ENCODE results near the gene DNAL1. TPM values are rescaled to one million over a fixed set of nuclear protein-coding genes. Genes with fewer than 3 reads are reported as not detected.

DNAL1 gene
- polyA plus RNA-seq, 1 donor (not counting 4 experiments of a cell fraction or from before 2014, with no cell fraction given): 8.4 TPM

DNA sequence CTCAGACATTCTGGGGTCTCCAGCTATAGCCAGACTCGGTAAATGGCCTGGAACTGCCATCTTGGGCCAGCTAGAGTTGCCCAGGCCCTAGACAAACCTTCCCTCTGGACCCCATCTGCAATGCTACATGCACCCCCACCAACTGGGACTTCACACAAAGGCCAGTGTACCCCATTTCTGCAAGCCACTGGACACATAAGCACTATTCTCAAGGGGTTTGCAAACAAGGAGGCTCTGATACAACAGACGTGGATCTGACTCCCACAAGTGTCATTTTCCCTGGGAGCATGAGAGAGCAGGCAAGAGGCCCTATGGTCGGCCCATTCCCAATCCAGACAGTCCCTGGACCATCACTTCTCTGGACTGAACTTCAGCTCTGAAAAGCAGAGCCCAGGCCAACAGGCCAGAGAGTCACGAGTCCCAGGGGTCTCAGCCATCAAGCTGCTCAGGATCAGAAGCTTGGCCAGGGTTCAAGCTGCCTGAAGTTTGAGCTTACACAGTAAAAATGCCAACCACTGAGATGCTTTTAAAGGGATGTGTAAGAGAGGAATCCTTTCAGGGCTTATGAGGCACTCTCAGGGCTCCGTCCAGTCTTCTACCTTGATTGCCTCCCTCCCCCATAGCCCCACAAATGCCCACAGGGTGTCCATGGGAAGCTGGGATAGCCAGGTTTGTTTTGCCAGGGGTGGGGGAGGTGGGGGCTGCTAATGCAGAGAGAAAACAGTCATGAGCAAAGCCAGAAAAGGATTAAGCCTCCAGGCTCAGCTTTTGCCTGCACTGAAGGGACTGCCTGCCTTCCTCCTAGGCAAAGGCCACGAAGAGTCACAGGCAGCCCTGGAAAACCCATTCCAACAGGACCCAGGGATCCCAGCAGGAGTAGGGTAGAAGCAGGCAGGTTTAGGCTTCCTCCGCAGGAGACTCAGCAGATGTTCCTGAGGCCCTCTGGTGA is 101.1 kb downstream of the DNAL1 start:
- Histone ChIP-seq H3K79me2 (ENCODE audit: control insufficient read depth, insufficient read depth, low read length) (peaks cover 89% of the 10 kb centered on the region), H3K4me1 (ENCODE audit: control insufficient read depth, extremely low read depth, insufficient read depth, low read length) (peaks cover 95% of the 10 kb centered on the region), H3K4me2 (ENCODE audit: control insufficient read depth, extremely low read depth, insufficient read depth, low read depth, low read length) (peak overlapping the region; percentile 62), H3K9me1 (ENCODE audit: control insufficient read depth, extremely low read depth, insufficient read depth, low read length) (peaks cover 14% of the 10 kb centered on the region), H3K36me3 (ENCODE audit: control insufficient read depth in 2 of 2, extremely low read depth in 1 of 2, insufficient read depth in 2 of 2, low read length in 2 of 2) (peaks cover 3 to 7% of the 10 kb centered on the region in 2 experiments), H3K27ac (ENCODE audit: control insufficient read depth, insufficient read depth, low read length) (peak overlapping the region; percentile 89), H2AFZ (ENCODE audit: control insufficient read depth, low read length) (no peak overlapping the region), H3K9me3 (ENCODE audit: control insufficient read depth, low read depth, low read length) (no peaks in the 10 kb centered on the region), H4K20me1 (ENCODE audit: control insufficient read depth, extremely low read depth, insufficient read depth, low read length) (peaks cover 3% of the 10 kb centered on the region), H3K4me3 (ENCODE audit: control insufficient read depth in 2 of 3, extremely low read depth in 1 of 3, insufficient read depth in 2 of 3, low read depth in 1 of 3, low read length in 3 of 3) (peak overlapping the region in 1 of 3 experiments; percentile 4), H3K9ac (ENCODE audit: control insufficient read depth, extremely low read depth, insufficient read depth, low read length) (peak overlapping the region; percentile 56), H3K27me3 (ENCODE audit: control insufficient read depth, extremely low read depth, insufficient read depth, low read length) (no peaks in the 10 kb centered on the region)
- dilution Hi-C loops (cut with MboI; ENCODE audit: extremely low pct_ligation_motif_present, low sequenced_read_pairs): loop anchor here (5.0 kb wide), 1 partner anchor 36 kb away; no protein-coding TSS in a partner anchor
- DNase-seq (ENCODE audit: low read depth, low spot score) (no peak), FAIRE-seq (peak; percentile 34)
- TF ChIP-seq, protein P1, sequence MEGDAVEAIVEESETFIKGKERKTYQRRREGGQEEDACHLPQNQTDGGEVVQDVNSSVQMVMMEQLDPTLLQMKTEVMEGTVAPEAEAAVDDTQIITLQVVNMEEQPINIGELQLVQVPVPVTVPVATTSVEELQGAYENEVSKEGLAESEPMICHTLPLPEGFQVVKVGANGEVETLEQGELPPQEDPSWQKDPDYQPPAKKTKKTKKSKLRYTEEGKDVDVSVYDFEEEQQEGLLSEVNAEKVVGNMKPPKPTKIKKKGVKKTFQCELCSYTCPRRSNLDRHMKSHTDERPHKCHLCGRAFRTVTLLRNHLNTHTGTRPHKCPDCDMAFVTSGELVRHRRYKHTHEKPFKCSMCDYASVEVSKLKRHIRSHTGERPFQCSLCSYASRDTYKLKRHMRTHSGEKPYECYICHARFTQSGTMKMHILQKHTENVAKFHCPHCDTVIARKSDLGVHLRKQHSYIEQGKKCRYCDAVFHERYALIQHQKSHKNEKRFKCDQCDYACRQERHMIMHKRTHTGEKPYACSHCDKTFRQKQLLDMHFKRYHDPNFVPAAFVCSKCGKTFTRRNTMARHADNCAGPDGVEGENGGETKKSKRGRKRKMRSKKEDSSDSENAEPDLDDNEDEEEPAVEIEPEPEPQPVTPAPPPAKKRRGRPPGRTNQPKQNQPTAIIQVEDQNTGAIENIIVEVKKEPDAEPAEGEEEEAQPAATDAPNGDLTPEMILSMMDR (optimal IDR thresholded peaks at IDR 0.05 in 1 of 3, IDR thresholded peaks at IDR 0.05 in 1 of 3, conservative IDR thresholded peaks at IDR 0.05 in 1 of 3; ENCODE audit: extremely low read depth in 1 of 3, insufficient read depth in 2 of 3, low read length in 3 of 3): no peak
- no peak for TF ChIP-seq EZH2 (IDR thresholded peaks at IDR 0.05; ENCODE audit: low read length)

DNA sequence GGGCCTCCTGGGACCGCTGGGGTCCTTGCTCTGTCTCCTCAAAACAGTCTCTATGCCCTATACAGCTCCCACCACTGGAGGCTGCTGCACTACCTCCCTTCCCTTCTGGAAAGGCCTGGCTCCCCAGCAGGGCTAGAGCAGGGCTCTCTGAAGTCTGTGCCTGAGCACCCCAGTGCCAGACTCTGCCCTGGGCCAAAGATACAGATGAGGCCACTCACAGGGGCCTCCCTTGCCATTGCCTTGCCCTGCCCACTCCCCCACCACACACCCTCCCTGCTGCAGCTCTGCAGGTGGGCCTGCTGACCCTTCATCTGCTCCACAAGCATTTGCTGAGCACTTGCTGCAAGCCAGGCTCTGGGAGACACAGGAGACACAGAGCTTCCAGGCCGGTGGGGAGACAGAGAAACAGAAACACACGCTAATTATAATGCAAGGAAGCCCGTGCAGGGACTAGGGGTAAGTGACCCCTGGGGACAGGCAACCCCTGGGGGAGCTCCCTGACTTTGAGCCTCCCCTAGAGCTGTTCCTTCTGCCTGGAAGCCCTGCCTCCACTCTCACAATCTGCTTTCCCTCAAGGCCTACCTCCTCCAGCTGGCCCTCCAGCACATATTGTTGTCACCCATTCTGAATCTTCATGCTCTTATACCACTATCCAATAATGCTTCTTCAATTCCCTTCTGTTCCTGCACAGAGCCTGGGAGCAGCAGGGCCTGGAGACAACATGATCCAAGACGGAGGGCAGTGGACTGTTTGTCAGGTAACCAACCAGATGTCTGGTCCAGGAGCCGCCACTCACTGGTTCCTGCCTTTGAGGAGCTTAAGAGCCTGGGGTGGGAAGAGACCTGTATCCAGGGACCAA is 102.0 kb downstream of the DNAL1 start:
- Histone ChIP-seq H3K4me2 (ENCODE audit: control insufficient read depth, extremely low read depth, insufficient read depth, low read depth, low read length) (peak overlapping the region; percentile 31), H2AFZ (ENCODE audit: control insufficient read depth, low read length) (no peak overlapping the region), H3K36me3 (ENCODE audit: control insufficient read depth in 2 of 2, extremely low read depth in 1 of 2, insufficient read depth in 2 of 2, low read length in 2 of 2) (peaks cover 3 to 9% of the 10 kb centered on the region in 2 experiments), H3K4me3 (ENCODE audit: control insufficient read depth in 2 of 3, extremely low read depth in 1 of 3, insufficient read depth in 2 of 3, low read depth in 1 of 3, low read length in 3 of 3) (no peak overlapping the region), H3K79me2 (ENCODE audit: control insufficient read depth, insufficient read depth, low read length) (peaks cover 98% of the 10 kb centered on the region), H4K20me1 (ENCODE audit: control insufficient read depth, extremely low read depth, insufficient read depth, low read length) (peaks cover 3% of the 10 kb centered on the region), H3K4me1 (ENCODE audit: control insufficient read depth, extremely low read depth, insufficient read depth, low read length) (peaks cover 93% of the 10 kb centered on the region), H3K9me3 (ENCODE audit: control insufficient read depth, low read depth, low read length) (no peaks in the 10 kb centered on the region), H3K27ac (ENCODE audit: control insufficient read depth, insufficient read depth, low read length) (peak overlapping the region; percentile 89), H3K27me3 (ENCODE audit: control insufficient read depth, extremely low read depth, insufficient read depth, low read length) (no peaks in the 10 kb centered on the region), H3K9me1 (ENCODE audit: control insufficient read depth, extremely low read depth, insufficient read depth, low read length) (peaks cover 14% of the 10 kb centered on the region), H3K9ac (ENCODE audit: control insufficient read depth, extremely low read depth, insufficient read depth, low read length) (peak overlapping the region; percentile 56)
- DNase-seq (ENCODE audit: low read depth, low spot score): no peak
- TF ChIP-seq, protein P1 (optimal IDR thresholded peaks at IDR 0.05 in 1 of 3, IDR thresholded peaks at IDR 0.05 in 1 of 3, conservative IDR thresholded peaks at IDR 0.05 in 1 of 3; ENCODE audit: extremely low read depth in 1 of 3, insufficient read depth in 2 of 3, low read length in 3 of 3): peak in 2 of 3 experiments; percentile 56 to 60
- no peak for TF ChIP-seq EZH2 (IDR thresholded peaks at IDR 0.05; ENCODE audit: low read length)
- FAIRE-seq: no peak
- dilution Hi-C loops (cut with MboI; ENCODE audit: extremely low pct_ligation_motif_present, low sequenced_read_pairs): loop anchor here (5.0 kb wide), 1 partner anchor 36 kb away; no protein-coding TSS in a partner anchor

Measured in keratinocyte (primary cell).